Measurements from ENCODE around the gene SRSF3. TPM values are rescaled to one million over a fixed set of nuclear protein-coding genes. Genes with fewer than 3 reads are reported as not detected.

Gene SRSF3
- total and polyA plus RNA-seq, 2 experiments from 2014 or later, result 135 to 192 TPM

- TF ChIP-seq CTCF (IDR thresholded peaks at IDR 0.05; ENCODE audit: poor library complexity) (no peak), EZH2 (IDR thresholded peaks at IDR 0.05; ENCODE audit: borderline replicate concordance) (no peak), EZH2phosphoT487 (IDR thresholded peaks at IDR 0.05; ENCODE audit: low read depth, severe bottlenecking, unreplicated experiment) (no peak)
- no peak overlapping the region for H3K4me3 ChIP-seq
- H3K4me2 ChIP-seq, result no peak overlapping the region
- H3K9me3 ChIP-seq (ENCODE audit: low read depth), result no peaks in the 10 kb centered on the region
- no peak for DNase-seq (ENCODE audit: low spot score)
- H3K4me1 ChIP-seq (ENCODE audit: insufficient read depth), result peaks cover 67% of the 10 kb centered on the region
- H2AFZ ChIP-seq, result no peak overlapping the region
- H3K79me2 ChIP-seq, result peaks cover 91% of the 10 kb centered on the region
- no peak overlapping the region for H3K27ac ChIP-seq
- H3K9me2 ChIP-seq (replicated peaks; ENCODE audit: insufficient read depth), result no peaks in the 10 kb centered on the region
- 92% methylated on average over 3 of the region's 3 CpGs for WGBS (ENCODE audit: low lambda C conversion rate, missing lambda C conversion rate)
- no peaks in the 10 kb centered on the region for H3K27me3 ChIP-seq
- peaks cover 100% of the 10 kb centered on the region for H4K20me1 ChIP-seq (ENCODE audit: insufficient read depth, poor library complexity, severe bottlenecking)
- peaks cover 7% of the 10 kb centered on the region for H3K36me3 ChIP-seq (replicated peaks; ENCODE audit: insufficient read depth, low read depth)
Measured at GRCh38 chr6:36603222-36604089, 9.3 kb downstream of the SRSF3 start.

GRCh38 chr6:36604090-36605060 is 10.2 kb downstream of the SRSF3 start:
- peaks cover 7% of the 10 kb centered on the region for H3K36me3 ChIP-seq (replicated peaks; ENCODE audit: insufficient read depth, low read depth)
- peaks cover 83% of the 10 kb centered on the region for H3K79me2 ChIP-seq
- H3K9me3 ChIP-seq (ENCODE audit: low read depth), result no peaks in the 10 kb centered on the region
- DNase-seq (ENCODE audit: low spot score), result no peak
- H3K4me3 ChIP-seq, result no peak overlapping the region
- 90% methylated on average over 6 of the region's 6 CpGs for WGBS (ENCODE audit: low lambda C conversion rate, missing lambda C conversion rate)
- H3K27me3 ChIP-seq, result no peaks in the 10 kb centered on the region
- peaks cover 98% of the 10 kb centered on the region for H4K20me1 ChIP-seq (ENCODE audit: insufficient read depth, poor library complexity, severe bottlenecking)
- peaks cover 65% of the 10 kb centered on the region for H3K4me1 ChIP-seq (ENCODE audit: insufficient read depth)
- peak overlapping the region; percentile 24 for H3K27ac ChIP-seq
- H3K9me2 ChIP-seq (replicated peaks; ENCODE audit: insufficient read depth), result no peaks in the 10 kb centered on the region
- peak overlapping the region; percentile 21 for H3K4me2 ChIP-seq
- no peak for TF ChIP-seq EZH2 (IDR thresholded peaks at IDR 0.05; ENCODE audit: borderline replicate concordance)
- no peak for TF ChIP-seq CTCF (IDR thresholded peaks at IDR 0.05; ENCODE audit: poor library complexity)
- no peak for TF ChIP-seq EZH2phosphoT487 (IDR thresholded peaks at IDR 0.05; ENCODE audit: low read depth, severe bottlenecking, unreplicated experiment)
- H2AFZ ChIP-seq, result no peak overlapping the region

- H3K36me3 ChIP-seq (replicated peaks; ENCODE audit: insufficient read depth, low read depth), result peaks cover 7% of the 10 kb centered on the region
- no peaks in the 10 kb centered on the region for H3K9me3 ChIP-seq (ENCODE audit: low read depth)
- H3K9me2 ChIP-seq (replicated peaks; ENCODE audit: insufficient read depth), result no peaks in the 10 kb centered on the region
- WGBS (ENCODE audit: low lambda C conversion rate, missing lambda C conversion rate), result 90% methylated on average over 5 of the region's 5 CpGs
- H3K27ac ChIP-seq, result peak overlapping the region; percentile 24
- H3K27me3 ChIP-seq, result no peaks in the 10 kb centered on the region
- TF ChIP-seq CTCF (IDR thresholded peaks at IDR 0.05; ENCODE audit: poor library complexity) (no peak), EZH2 (IDR thresholded peaks at IDR 0.05; ENCODE audit: borderline replicate concordance) (no peak), EZH2phosphoT487 (IDR thresholded peaks at IDR 0.05; ENCODE audit: low read depth, severe bottlenecking, unreplicated experiment) (no peak)
- peaks cover 98% of the 10 kb centered on the region for H4K20me1 ChIP-seq (ENCODE audit: insufficient read depth, poor library complexity, severe bottlenecking)
- H2AFZ ChIP-seq, result no peak overlapping the region
- no peak overlapping the region for H3K4me3 ChIP-seq
- peaks cover 75% of the 10 kb centered on the region for H3K79me2 ChIP-seq
- DNase-seq (ENCODE audit: low spot score), result no peak
- H3K4me2 ChIP-seq, result peak overlapping the region; percentile 21
- peaks cover 57% of the 10 kb centered on the region for H3K4me1 ChIP-seq (ENCODE audit: insufficient read depth)
Measured at GRCh38 chr6:36605143-36605542, 11.0 kb downstream of the SRSF3 start.

All from hepatocyte (in vitro differentiated cells).